Ectodermal cell (in vitro differentiated cells): ENCODE results near the gene ULK1.

Source experiments
- H3K27ac ChIP-seq: 2 replicates; pipeline ENCODE4 v1.7.0; 2013; ENCODE audit warnings: mild to moderate bottlenecking, low read depth, low read length; ENCODE audit not compliant: insufficient read depth, poor library complexity, severe bottlenecking
- H3K27me3 ChIP-seq: 2 replicates; pipeline ENCODE4 v1.7.0; 2013; ENCODE audit warnings: mild to moderate bottlenecking, low read length; ENCODE audit not compliant: insufficient read depth, control insufficient read depth, poor library complexity, severe bottlenecking
- H3K36me3 ChIP-seq: one replicate; pipeline ENCODE4 v1.7.0; 2013; ENCODE audit warnings: low read length; ENCODE audit not compliant: control insufficient read depth, insufficient read depth
- H3K4me1 ChIP-seq: one replicate; pipeline ENCODE4 v1.7.0; 2013; ENCODE audit warnings: low read length; ENCODE audit not compliant: control insufficient read depth, insufficient read depth
- H3K4me3 ChIP-seq: 2 replicates; pipeline ENCODE4 v1.7.0; 2013; ENCODE audit warnings: low read depth, low read length, control low read depth; ENCODE audit not compliant: insufficient read depth
- H3K9me3 ChIP-seq: 2 replicates; pipeline ENCODE4 v1.7.0; 2013; ENCODE audit warnings: mild to moderate bottlenecking, low read length, moderate library complexity; ENCODE audit not compliant: control insufficient read depth
- WGBS, 2 experiments: methylation state at CpG; one replicate each; pipeline ENCODE4 v1.1.7; 2013; ENCODE audit warnings: missing lambda C conversion rate in 2 of 2; 5-methylcytosine and 5-hydroxymethylcytosine counted together

Gene ULK1

DNA sequence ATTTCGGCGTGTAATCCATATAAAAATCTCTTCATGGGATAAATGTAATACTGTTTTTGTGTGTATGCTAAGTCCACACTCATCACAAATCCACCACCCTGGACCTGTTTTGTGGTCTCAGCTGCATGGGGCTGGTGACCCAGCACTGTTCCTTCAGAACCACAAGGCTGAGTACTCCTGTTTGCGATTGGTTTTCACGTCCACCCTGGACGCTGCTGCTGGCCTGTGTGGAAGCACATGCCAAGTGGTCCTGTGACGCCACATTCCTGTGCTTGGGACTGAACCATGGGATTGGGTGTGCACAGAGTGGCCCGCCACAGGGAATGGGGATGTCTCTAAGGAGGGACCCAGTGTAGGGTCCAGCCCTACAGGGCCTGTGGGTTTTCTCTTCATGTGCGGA lies 39.0 kb downstream of the ULK1 start:
- Histone ChIP-seq H3K27ac (no peak overlapping the region), H3K36me3 (peaks cover 18% of the 10 kb centered on the region), H3K4me3 (no peak overlapping the region), H3K9me3 (no peaks in the 10 kb centered on the region), H3K27me3 (peaks cover 3% of the 10 kb centered on the region), H3K4me1 (no peaks in the 10 kb centered on the region)
- WGBS, 2 experiments = 96 to 98% methylated on average over 6 of the region's 8 CpGs

DNA sequence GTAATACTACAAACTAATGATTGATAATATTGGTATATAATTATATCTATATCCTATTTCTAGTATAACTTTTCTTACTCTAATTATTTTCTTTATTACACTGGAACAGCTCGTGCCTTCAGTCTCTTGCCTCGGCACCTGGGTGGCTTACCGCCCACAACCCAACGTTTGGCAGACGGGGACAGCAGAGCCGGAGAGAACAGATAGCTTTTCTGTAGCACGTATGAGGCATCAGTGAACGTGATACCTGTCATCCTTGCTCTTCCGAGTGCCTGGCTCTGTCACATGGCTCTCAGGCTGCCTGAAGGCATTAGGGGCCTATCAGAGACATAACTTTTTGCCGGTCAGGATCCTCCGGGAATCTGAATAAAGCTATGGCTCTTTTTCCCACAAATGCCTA lies 40.1 kb downstream of the ULK1 start:
- Histone ChIP-seq H3K4me1 (no peaks in the 10 kb centered on the region), H3K27ac (no peak overlapping the region), H3K4me3 (no peak overlapping the region), H3K9me3 (no peaks in the 10 kb centered on the region), H3K27me3 (no peaks in the 10 kb centered on the region), H3K36me3 (peaks cover 18% of the 10 kb centered on the region)
- WGBS, 2 experiments = 95 to 96% methylated on average over 11 of the region's 11 CpGs

DNA sequence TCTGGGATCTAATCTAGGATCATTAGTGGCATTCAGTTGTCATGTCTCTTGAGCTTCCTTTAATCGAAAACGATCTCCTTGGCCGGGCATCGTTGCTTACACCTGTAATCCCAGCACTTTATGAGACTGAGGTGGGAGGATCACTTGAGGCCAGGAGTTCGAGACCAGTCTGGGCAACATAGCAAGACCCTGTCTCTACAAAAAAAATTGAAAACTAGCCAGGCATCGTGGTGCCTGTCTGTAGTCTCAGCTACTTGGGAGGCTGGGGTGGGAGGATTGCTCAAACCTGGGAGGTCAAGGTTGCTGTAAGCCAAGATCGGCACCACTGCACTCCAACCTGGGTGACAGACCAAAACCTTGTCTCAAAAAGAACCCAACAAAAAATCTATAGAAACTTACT lies 43.7 kb downstream of the ULK1 start:
- Histone ChIP-seq H3K36me3 (peaks cover 21% of the 10 kb centered on the region), H3K27ac (no peak overlapping the region), H3K4me1 (no peaks in the 10 kb centered on the region), H3K4me3 (no peak overlapping the region), H3K9me3 (no peaks in the 10 kb centered on the region), H3K27me3 (no peaks in the 10 kb centered on the region)
- WGBS, 2 experiments = 77 to 81% methylated on average over 7 of the region's 7 CpGs

DNA sequence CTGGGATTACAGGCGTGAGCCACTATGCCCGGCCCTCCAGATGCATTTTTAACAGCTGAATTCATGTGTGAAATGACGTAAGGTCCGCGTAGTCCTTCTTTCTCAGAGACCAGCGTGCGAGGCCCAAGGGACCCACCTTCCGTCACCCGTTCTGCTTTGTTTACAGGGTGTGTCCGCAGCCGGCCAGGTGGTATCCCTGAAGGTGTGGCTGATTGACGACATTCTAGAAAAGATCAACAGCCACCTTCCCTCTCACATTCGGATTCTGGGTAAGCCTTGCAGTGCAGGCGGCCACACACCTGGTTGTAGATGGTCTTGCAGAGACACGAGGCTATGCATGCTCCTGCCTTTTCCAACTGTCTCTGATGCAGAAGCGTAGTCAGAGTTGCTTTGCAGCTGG lies 44.6 kb downstream of the ULK1 start:
- peaks cover 24% of the 10 kb centered on the region for H3K36me3 ChIP-seq
- WGBS, 2 experiments = 95 to 96% methylated on average over 16 of the region's 16 CpGs
- no peak overlapping the region for H3K4me3 ChIP-seq

DNA sequence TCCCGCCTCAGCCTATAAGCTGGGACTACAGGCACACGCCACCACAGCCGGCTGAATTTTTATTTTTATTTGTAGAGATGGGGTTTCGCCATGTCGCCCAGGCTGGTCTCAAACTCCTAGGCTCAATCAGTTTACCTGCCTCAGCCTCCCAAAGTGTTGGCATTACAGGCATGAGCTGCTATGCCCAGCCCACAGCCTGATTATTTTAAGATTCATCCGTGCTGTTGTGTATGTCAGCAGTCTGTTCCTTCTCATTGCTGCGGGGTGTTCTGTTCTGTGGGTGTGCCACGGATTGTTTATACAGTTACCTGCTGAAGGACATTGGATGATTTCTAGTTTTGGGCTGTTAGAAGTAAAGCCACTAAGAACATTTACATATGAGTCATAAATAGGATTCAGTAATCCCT lies 45.7 kb downstream of the ULK1 start:
- Histone ChIP-seq H3K36me3 (peaks cover 32% of the 10 kb centered on the region), H3K27me3 (no peaks in the 10 kb centered on the region), H3K4me1 (no peaks in the 10 kb centered on the region), H3K9me3 (no peaks in the 10 kb centered on the region), H3K27ac (no peak overlapping the region), H3K4me3 (no peak overlapping the region)
- 94 to 95% methylated on average over 8 of the region's 8 CpGs for WGBS, 2 experiments

More for the DNA sequence above, 44.6 kb downstream of the ULK1 start:
- Histone ChIP-seq H3K4me1 (no peaks in the 10 kb centered on the region), H3K9me3 (no peaks in the 10 kb centered on the region), H3K27me3 (no peaks in the 10 kb centered on the region), H3K27ac (no peak overlapping the region)

DNA sequence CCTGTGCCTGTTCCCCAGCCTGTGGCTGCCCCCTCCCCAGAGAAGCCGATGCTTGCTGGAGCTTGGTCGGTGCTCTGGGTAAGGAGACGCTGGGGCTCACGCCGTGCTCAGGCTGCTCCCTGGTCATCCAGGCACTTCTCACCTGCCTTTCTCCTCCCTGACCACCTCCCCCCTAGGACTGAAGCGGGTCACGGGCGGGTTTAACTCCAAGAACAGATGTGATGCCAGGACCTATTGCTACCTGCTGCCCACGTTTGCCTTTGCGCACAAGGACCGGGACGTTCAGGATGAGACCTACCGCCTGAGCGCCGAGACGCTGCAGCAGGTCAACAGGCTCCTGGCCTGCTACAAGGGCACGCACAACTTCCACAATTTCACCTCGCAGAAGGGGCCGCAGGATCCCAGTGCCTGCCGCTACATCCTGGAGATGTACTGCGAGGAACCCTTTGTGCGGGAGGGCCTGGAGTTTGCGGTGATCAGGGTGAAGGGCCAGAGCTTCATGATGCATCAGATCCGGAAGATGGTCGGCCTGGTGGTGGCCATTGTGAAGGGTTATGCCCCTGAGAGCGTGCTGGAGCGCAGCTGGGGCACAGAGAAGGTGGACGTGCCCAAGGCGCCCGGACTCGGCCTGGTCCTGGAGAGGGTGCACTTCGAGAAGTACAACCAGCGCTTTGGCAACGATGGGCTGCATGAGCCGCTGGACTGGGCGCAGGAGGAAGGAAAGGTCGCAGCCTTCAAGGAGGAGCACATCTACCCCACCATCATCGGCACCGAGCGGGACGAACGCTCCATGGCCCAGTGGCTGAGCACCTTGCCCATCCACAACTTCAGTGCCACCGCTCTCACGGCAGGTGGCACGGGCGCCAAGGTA lies 46.9 kb downstream of the ULK1 start:
- no peaks in the 10 kb centered on the region for H3K4me1 ChIP-seq
- H3K9me3 ChIP-seq = no peaks in the 10 kb centered on the region
- no peak overlapping the region for H3K27ac ChIP-seq
- 95 to 96% methylated on average over 46 of the region's 46 CpGs for WGBS, 2 experiments
- H3K4me3 ChIP-seq = no peak overlapping the region
- H3K36me3 ChIP-seq = peaks cover 32% of the 10 kb centered on the region
- no peaks in the 10 kb centered on the region for H3K27me3 ChIP-seq

DNA sequence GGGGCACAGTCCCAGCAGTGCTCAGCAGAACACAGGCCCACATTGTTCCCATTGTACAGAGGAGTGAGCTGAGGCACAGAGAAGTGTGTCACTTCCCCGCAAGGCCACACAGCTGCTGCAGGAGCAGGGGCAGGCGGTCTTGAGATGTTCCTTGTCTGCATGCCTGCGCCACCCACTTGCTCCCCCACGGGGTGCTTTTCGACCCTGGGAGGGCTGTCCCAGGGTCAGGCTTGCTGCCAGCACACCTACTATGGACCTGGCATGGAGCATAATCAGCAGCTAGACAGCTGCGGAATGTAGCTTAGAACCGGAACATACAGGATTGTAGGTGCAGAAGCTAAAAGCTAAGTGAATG lies 47.5 kb downstream of the ULK1 start:
- H3K27me3 ChIP-seq = no peaks in the 10 kb centered on the region
- peaks cover 32% of the 10 kb centered on the region for H3K36me3 ChIP-seq
- H3K27ac ChIP-seq = no peak overlapping the region
- H3K9me3 ChIP-seq = no peaks in the 10 kb centered on the region
- WGBS, 2 experiments = 95% methylated on average over 7 of the region's 7 CpGs
- H3K4me1 ChIP-seq = no peaks in the 10 kb centered on the region
- H3K4me3 ChIP-seq = no peak overlapping the region

DNA sequence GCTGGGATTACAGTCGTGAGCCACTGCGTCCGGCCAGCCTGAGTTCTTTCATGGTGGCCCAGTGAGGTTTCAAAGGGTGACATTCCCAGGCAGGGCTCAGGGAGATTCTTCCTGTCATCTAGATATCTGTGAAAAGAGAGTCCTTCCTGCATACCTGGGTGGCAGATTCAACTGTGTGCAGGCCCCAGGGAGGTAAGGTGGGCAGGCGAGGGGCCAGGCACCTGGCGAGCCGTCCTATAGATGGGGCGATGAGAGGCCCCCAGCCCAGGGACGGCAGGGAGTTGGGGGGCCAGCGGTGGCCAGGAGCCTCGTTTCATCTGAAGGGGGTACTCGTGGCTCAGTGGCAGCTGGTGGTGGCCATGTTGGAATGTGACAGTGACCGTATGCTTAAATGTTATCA lies 48.2 kb downstream of the ULK1 start:
- Histone ChIP-seq H3K36me3 (peaks cover 32% of the 10 kb centered on the region), H3K27me3 (no peaks in the 10 kb centered on the region), H3K4me3 (no peak overlapping the region), H3K9me3 (no peaks in the 10 kb centered on the region), H3K27ac (no peak overlapping the region), H3K4me1 (no peaks in the 10 kb centered on the region)
- WGBS, 2 experiments = 95 to 96% methylated on average over 12 of the region's 12 CpGs

DNA sequence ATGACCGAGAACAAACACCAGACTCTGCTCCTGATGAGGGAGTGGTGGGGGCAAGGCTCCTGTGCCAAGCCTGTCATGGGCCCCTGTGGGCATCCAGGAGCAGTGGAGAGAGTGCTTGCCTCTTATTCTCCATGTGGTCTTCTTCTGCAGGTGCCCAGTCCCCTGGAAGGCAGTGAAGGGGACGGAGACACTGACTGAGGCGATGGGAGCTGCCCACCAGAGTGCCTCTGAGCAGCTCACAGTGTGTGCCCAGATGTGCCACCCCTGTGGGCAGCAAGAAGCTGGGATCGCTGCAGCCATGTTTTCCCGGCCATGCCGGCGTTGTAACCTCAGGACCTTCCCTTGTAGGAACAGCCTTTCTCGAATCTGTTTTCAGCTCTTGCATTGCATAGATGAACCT lies 49.0 kb downstream of the ULK1 start:
- Histone ChIP-seq H3K27me3 (no peaks in the 10 kb centered on the region), H3K4me3 (no peak overlapping the region), H3K27ac (no peak overlapping the region), H3K36me3 (peaks cover 32% of the 10 kb centered on the region), H3K4me1 (no peaks in the 10 kb centered on the region), H3K9me3 (no peaks in the 10 kb centered on the region)
- WGBS, 2 experiments = 93 to 96% methylated on average over 8 of the region's 8 CpGs

DNA sequence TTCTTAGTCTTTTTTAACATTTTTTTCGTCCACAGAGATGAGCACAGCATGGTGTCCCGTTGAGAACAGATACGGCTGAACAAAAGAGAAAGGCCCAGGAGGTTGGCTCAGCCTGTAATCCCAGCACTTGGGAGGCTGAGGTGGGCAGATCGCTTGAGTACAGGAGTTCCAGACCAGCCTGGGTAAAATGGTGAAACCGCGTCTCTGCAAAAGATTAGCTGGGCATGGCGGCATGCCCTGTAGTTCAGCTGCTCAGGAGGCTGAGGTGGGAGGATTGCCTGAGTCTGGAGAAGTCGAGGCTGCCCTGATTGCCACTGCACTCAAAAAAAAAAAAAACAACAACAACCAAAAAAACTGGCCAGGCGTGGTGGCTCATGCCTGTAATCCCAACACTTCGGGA lies 49.5 kb downstream of the ULK1 start:
- no peaks in the 10 kb centered on the region for H3K27me3 ChIP-seq
- H3K4me3 ChIP-seq = no peak overlapping the region
- H3K9me3 ChIP-seq = no peaks in the 10 kb centered on the region
- WGBS, 2 experiments = 90 to 91% methylated on average over 9 to 10 of the region's 10 CpGs
- no peaks in the 10 kb centered on the region for H3K4me1 ChIP-seq
- H3K27ac ChIP-seq = no peak overlapping the region
- H3K36me3 ChIP-seq = peaks cover 32% of the 10 kb centered on the region
